Tibial artery (tissue), 4 donors: ENCODE results near the gene SLIT3.

Experiments used
- DNase-seq, 2 donors: peaks; one replicate each; pipeline ENCODE4 v3.0.0-alpha.2; 2019
- H3K27ac ChIP-seq, 2 donors: fragments of 200-600 bp; sonication (generic) in 1 of 2; 1 replicate in 1 of 2; 2 replicates in 1 of 2; pipeline ENCODE4 v1.5.1; 2018 to 2019; ENCODE audit warnings: mild to moderate bottlenecking in 1 of 2
- H3K27me3 ChIP-seq, 2 donors: fragments of 200-600 bp; sonication (generic) in 1 of 2; one replicate each; pipeline versions ENCODE4 v1.5.1 to v1.6.0; 2016 to 2019
- H3K36me3 ChIP-seq, 3 donors: fragments of 200-600 bp; sonication (generic) in 2 of 3; one replicate each; pipeline ENCODE4 v1.5.1; 2016 to 2019; ENCODE audit warnings: mild to moderate bottlenecking in 2 of 3
- H3K4me1 ChIP-seq, 4 donors: fragments of 200-600 bp; sonication (generic) in 2 of 4; 1 replicate in 3 of 4; 2 replicates in 1 of 4; pipeline ENCODE4 v1.5.1; 2016 to 2019
- H3K4me3 ChIP-seq, 2 donors: fragments of 200-600 bp; sonication (generic) in 1 of 2; 1 replicate in 1 of 2; 2 replicates in 1 of 2; pipeline ENCODE4 v1.5.1; 2018 to 2019; ENCODE audit warnings: mild to moderate bottlenecking in 2 of 2
- H3K9me3 ChIP-seq, 3 donors: fragments of 200-600 bp; sonication (generic) in 1 of 3; one replicate each; pipeline ENCODE4 v1.5.1; 2016 to 2019
- CTCF ChIP-seq, 2 experiments: fragments of 200-600 bp in 1 of 2; fragments of 450-650 bp in 1 of 2; IDR thresholded peaks; one replicate each; pipeline ENCODE4 v1.5.1; 2017 to 2019; ENCODE audit warnings: antibody characterized with exemption in 2 of 2, mild to moderate bottlenecking in 1 of 2, moderate library complexity in 1 of 2
- intact Hi-C: fragments of 100-400 bp; cut with DNase I; formaldehyde crosslinking; loops from one replicate; pipeline ENCODE4 v1.15.0; 2023; ENCODE audit warnings: low total_unique reads

Gene SLIT3

GRCh38 chr5:168843277-168844015 lies 457.5 kb downstream of the SLIT3 start:
- Histone ChIP-seq H3K36me3 (peaks cover 0 to 7% (median 0%) of the 10 kb centered on the region in 3 donors), H3K4me1 (peaks cover 0 to 28% (median 14%) of the 10 kb centered on the region in 4 donors), H3K27me3 (no peaks in the 10 kb centered on the region), H3K9me3 (no peaks in the 10 kb centered on the region), H3K27ac (peak overlapping the region in 1 of 2 donors; percentile 33), H3K4me3 (no peak overlapping the region)
- intact Hi-C loops: no loop called here
- no peak for TF ChIP-seq CTCF (IDR thresholded peaks at IDR 0.05)
- DNase-seq: no peak

GRCh38 chr5:168842571-168843205 lies 458.3 kb downstream of the SLIT3 start:
- intact Hi-C loops: no loop called here
- TF ChIP-seq CTCF (IDR thresholded peaks at IDR 0.05): no peak
- Histone ChIP-seq H3K4me1 (peaks cover 0 to 28% (median 14%) of the 10 kb centered on the region in 4 donors), H3K27ac (no peak overlapping the region), H3K4me3 (no peak overlapping the region), H3K27me3 (no peaks in the 10 kb centered on the region), H3K9me3 (no peaks in the 10 kb centered on the region), H3K36me3 (peaks cover 0 to 7% (median 0%) of the 10 kb centered on the region in 3 donors)
- DNase-seq: no peak

GRCh38 chr5:168837852-168838251 lies 463.1 kb downstream of the SLIT3 start:
- Histone ChIP-seq H3K9me3 (no peaks in the 10 kb centered on the region), H3K27ac (no peak overlapping the region), H3K36me3 (peaks cover 0 to 7% (median 0%) of the 10 kb centered on the region in 3 donors), H3K27me3 (no peaks in the 10 kb centered on the region), H3K4me1 (peaks cover 0 to 4% (median under 1%) of the 10 kb centered on the region in 4 donors), H3K4me3 (no peak overlapping the region)
- TF ChIP-seq CTCF (IDR thresholded peaks at IDR 0.05): no peak
- DNase-seq: no peak
- intact Hi-C loops: no loop called here

DNA sequence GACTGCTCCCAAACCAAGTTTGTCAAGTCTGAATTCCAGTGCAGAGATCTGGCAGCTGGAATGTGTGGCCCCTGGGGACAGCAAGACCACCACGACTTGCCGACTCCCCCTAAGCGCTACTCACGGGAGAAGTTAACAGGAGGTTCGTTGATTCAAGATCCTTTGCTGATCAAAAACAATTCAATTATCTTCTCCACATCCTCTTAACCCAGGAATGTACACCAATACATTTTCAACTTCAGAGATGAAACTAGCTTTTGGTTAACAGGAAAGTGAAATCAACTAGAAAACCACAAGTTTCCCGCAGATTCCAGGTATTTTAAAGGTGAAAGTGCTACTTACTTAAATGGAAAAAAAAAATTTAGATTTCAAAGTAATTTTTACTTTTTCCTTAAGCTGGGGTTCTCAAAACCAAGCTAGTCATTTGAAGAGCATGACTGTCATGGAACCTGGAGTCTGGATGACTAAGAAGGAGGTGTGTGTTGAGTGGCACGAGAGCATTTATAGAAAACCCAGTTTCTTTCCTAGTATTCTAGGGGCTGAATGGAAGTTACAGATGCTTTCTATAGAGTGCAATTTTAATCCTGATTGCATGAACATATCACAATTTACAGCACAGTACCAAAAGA lies 464.2 kb downstream of the SLIT3 start:
- Histone ChIP-seq H3K36me3 (peaks cover 0 to 7% (median 0%) of the 10 kb centered on the region in 3 donors), H3K4me1 (no peaks in the 10 kb centered on the region), H3K4me3 (no peak overlapping the region), H3K27ac (no peak overlapping the region), H3K9me3 (no peaks in the 10 kb centered on the region), H3K27me3 (no peaks in the 10 kb centered on the region)
- no peak for DNase-seq
- intact Hi-C loops: no loop called here
- no peak for TF ChIP-seq CTCF (IDR thresholded peaks at IDR 0.05)

DNA sequence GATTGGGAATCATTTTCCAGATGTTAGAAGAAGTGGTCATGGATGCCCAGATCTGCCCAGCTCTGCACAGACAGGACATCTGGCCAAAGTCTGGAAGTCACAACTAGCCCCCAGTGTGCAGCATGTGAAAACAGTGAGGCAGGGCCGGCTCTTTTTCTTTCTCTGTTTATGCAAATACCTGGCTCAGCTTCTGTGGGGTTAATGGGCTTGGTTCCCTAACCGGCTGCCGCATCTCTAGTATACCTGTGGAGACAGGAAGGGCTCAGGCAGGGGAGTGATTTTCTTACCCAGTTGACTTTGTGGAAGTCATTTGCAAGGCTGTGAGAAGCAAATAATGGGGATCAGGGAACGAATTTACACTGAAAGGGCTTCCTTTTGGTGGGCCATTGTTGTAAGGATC lies 467.0 kb downstream of the SLIT3 start:
- Histone ChIP-seq H3K27ac (no peak overlapping the region), H3K27me3 (no peaks in the 10 kb centered on the region), H3K4me1 (no peaks in the 10 kb centered on the region), H3K36me3 (no peaks in the 10 kb centered on the region), H3K4me3 (no peak overlapping the region), H3K9me3 (no peaks in the 10 kb centered on the region)
- DNase-seq: no peak
- TF ChIP-seq CTCF (IDR thresholded peaks at IDR 0.05): no peak
- intact Hi-C loops: no loop called here
